Panc1 (cell line): ENCODE results near the gene CISD1. TPM values are rescaled to one million over a fixed set of nuclear protein-coding genes. Genes with fewer than 3 reads are reported as not detected.
A peak's percentile ranks its signal among the peaks of the same experiment; 100 is the strongest.

Experiments used
- ATAC-seq: fragments of 200-7000 bp; cut with Tn5 transposase; 2 replicates; pipeline ENCODE4 v1.9.1; 2020; ENCODE audit warnings: mild to moderate bottlenecking, moderate library complexity
- BruUV-seq: library from RNA; stranded (reverse); fragments of 400-500 nt; replicated peaks from 2 replicates; lab custom pipeline; 2021; lab: Mats Ljungman, UMichigan
- CTCF ChIA-PET: fragments of 300-600 bp; sonication (Branson Sonifier 250); formaldehyde crosslinking; loops from one replicate; lab custom pipeline; 2022; ENCODE audit warnings: antibody characterized with exemption; lab: Charles Lee
- POLR2A ChIA-PET: fragments of 300-600 bp; sonication (Branson Sonifier 250); formaldehyde crosslinking; loops from one replicate; lab custom pipeline; 2022; ENCODE audit warnings: antibody characterized with exemption; lab: Charles Lee
- DNase-seq: peaks from one replicate; pipeline ENCODE4 v3.0.0-alpha.2; 2010; ENCODE audit warnings: low read depth, low spot score
- H3K27ac ChIP-seq: 2 replicates; pipeline ENCODE4 v1.5.1; 2011; ENCODE audit warnings: mild to moderate bottlenecking, low read length, inconsistent platforms
- H3K27me3 ChIP-seq: fragments of 200-500 bp; sonication (Bioruptor generic); 2 replicates; pipeline ENCODE4 v1.6.0; 2014; ENCODE audit warnings: low read length, inconsistent platforms; ENCODE audit not compliant: control insufficient read depth, insufficient read depth
- H3K36me3 ChIP-seq: fragments of 200-500 bp; sonication (Bioruptor generic); 2 replicates; pipeline ENCODE4 v1.5.1; 2014; ENCODE audit warnings: inconsistent platforms, mild to moderate bottlenecking, low read length, moderate library complexity; ENCODE audit not compliant: control insufficient read depth, insufficient read depth
- H3K4me1 ChIP-seq: 2 replicates; pipeline ENCODE4 v1.5.1; 2011; ENCODE audit warnings: inconsistent platforms, mild to moderate bottlenecking, low read length, moderate library complexity; ENCODE audit not compliant: control insufficient read depth, insufficient read depth
- H3K4me3 ChIP-seq, 2 experiments: 2 replicates each; pipeline ENCODE4 v1.5.1; 2011 to 2012; ENCODE audit warnings: low read depth in 2 of 2, low read length in 2 of 2, mild to moderate bottlenecking in 2 of 2, inconsistent platforms in 1 of 2, moderate library complexity in 1 of 2
- H3K9me3 ChIP-seq: fragments of 200-500 bp; sonication (Bioruptor generic); 2 replicates; pipeline ENCODE4 v1.5.1; 2014; ENCODE audit warnings: low read depth, mild to moderate bottlenecking, inconsistent platforms, low read length, moderate library complexity; ENCODE audit not compliant: control insufficient read depth, insufficient read depth
- CTCF ChIP-seq: fragments of 450-650 bp; IDR thresholded peaks from 2 replicates; pipeline ENCODE4 v1.5.1; 2017; ENCODE audit warnings: mild to moderate bottlenecking
- POLR2AphosphoS5 ChIP-seq: IDR thresholded peaks from 2 replicates; pipeline ENCODE4 v1.6.1; 2012; ENCODE audit warnings: mild to moderate bottlenecking, low read depth, low read length, moderate library complexity
- REST ChIP-seq, 2 experiments: IDR thresholded peaks; 2 replicates each; pipeline ENCODE4 v1.6.1; 2011 to 2012; ENCODE audit warnings: low read depth in 2 of 2, control low read depth in 1 of 2, low read length in 1 of 2, mild to moderate bottlenecking in 1 of 2, moderate library complexity in 1 of 2; ENCODE audit not compliant: insufficient read depth in 1 of 2
- TCF7L2 ChIP-seq: IDR thresholded peaks from 2 replicates; pipeline ENCODE4 v1.6.1; 2011; ENCODE audit warnings: mild to moderate bottlenecking, low read depth, low read length, inconsistent platforms
- in situ Hi-C: cut with HindIII; loops from 2 replicates; pipeline ENCODE4 v1.10.0; 2016; ENCODE audit warnings: low sequenced_read_pairs, low pct_unique_long_range_greater_than_20kb
- intact Hi-C: fragments of 100-400 bp; cut with micrococcal nuclease; formaldehyde crosslinking; loops from one replicate; pipeline ENCODE4 v1.10.0; 2022; ENCODE audit not compliant: unreplicated experiment
- total RNA-seq: library from RNA; stranded (reverse); gene quantifications from one replicate; pipeline ENCODE4 v1.2.1, GENCODE V29; 2021; ENCODE audit not compliant: unreplicated experiment

Gene CISD1
- total RNA-seq, 1 experiment from 2014 or later: 64.1 TPM

GRCh38 chr10:58336242-58336641 is 67.3 kb downstream of the CISD1 start:
- BruUV-seq: no TSS peak
- Histone ChIP-seq H3K27me3 (no peaks in the 10 kb centered on the region; the same call in 1 of the 2 replicates), H3K4me1 (peaks cover 4% of the 10 kb centered on the region; the same call in 1 of the 2 replicates), H3K4me3 (peak overlapping the region; percentile 84 to 93; a peak in 3 of 4 replicates), H3K9me3 (no peaks in the 10 kb centered on the region), H3K27ac (peak overlapping the region; percentile 76), H3K36me3 (no peaks in the 10 kb centered on the region; the same call in none of the 2 replicates)
- CTCF ChIA-PET: no interaction called here
- DNase-seq (no peak), ATAC-seq (no peak)
- intact Hi-C loops: no loop called here
- POLR2A ChIA-PET: no interaction called here
- TF ChIP-seq POLR2AphosphoS5 (no peak), CTCF (no peak), TCF7L2 (no peak), REST (IDR thresholded peaks at IDR 0.05; ENCODE audit: insufficient read depth in 1 of 2, low read depth in 2 of 2, low read length in 1 of 2) (peak in 1 of 2 experiments; percentile 40; a peak in 1 of 4 replicates)
- in situ Hi-C loops: no loop called here

Other genes with a start within 250 kb of the CISD1 start
- gene IPMK, start 1.3 kb upstream of the CISD1 start, total RNA-seq: 9.3 TPM
- 21.0 TPM for gene UBE2D1, start 65.8 kb downstream of the CISD1 start, total RNA-seq
- 78.2 TPM for gene TFAM, start 116.2 kb downstream of the CISD1 start, total RNA-seq
- 0.67 TPM for gene BICC1, start 243.7 kb downstream of the CISD1 start, total RNA-seq